ENCODE measurements around the gene PRRX2. TPM values are rescaled to one million over a fixed set of nuclear protein-coding genes. Genes with fewer than 3 reads are reported as not detected.
"Not testable (repeated sequence)": the region's sequence is repeated elsewhere in the genome, so short reads cannot be mapped to it uniquely, and the experiment has no call there.

PRRX2 gene
- total RNA-seq, 1 donor from 2014 or later: 5.6 TPM

DNA sequence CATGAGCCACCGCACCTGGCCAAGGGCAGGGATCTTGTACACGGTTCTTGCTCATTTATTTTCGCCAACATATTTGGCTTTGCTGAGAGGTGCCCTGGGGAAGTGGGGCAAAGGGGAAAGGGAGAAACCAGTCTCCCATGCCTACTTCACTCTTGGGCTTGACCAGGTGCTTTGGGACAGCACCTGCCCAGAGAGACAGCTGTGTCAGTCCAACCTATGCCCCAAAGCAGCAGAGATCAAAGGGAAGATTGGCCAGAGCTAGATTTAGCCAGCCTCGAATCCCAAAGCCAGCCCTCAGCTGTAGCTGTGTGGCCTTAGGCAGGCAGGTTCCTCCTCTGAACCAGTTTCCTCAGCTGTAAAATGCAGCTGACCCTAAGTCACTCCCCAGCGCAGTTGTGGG is 89.7 kb downstream of the PRRX2 start:
- Mint-ChIP-seq H3K4me3 (ENCODE audit: unreplicated experiment) (no peak overlapping the region), H3K36me3 (ENCODE audit: unreplicated experiment) (no peaks in the 10 kb centered on the region), H3K4me1 (ENCODE audit: unreplicated experiment) (peaks cover 27% of the 10 kb centered on the region), H3K9me3 (ENCODE audit: unreplicated experiment) (no peaks in the 10 kb centered on the region), H3K27ac (ENCODE audit: unreplicated experiment) (no peak overlapping the region), H3K27me3 (ENCODE audit: unreplicated experiment) (no peaks in the 10 kb centered on the region)
- DNase-seq (ENCODE audit: extremely low spot score, unreplicated experiment): no peak
- TF ChIP-seq, protein P1, sequence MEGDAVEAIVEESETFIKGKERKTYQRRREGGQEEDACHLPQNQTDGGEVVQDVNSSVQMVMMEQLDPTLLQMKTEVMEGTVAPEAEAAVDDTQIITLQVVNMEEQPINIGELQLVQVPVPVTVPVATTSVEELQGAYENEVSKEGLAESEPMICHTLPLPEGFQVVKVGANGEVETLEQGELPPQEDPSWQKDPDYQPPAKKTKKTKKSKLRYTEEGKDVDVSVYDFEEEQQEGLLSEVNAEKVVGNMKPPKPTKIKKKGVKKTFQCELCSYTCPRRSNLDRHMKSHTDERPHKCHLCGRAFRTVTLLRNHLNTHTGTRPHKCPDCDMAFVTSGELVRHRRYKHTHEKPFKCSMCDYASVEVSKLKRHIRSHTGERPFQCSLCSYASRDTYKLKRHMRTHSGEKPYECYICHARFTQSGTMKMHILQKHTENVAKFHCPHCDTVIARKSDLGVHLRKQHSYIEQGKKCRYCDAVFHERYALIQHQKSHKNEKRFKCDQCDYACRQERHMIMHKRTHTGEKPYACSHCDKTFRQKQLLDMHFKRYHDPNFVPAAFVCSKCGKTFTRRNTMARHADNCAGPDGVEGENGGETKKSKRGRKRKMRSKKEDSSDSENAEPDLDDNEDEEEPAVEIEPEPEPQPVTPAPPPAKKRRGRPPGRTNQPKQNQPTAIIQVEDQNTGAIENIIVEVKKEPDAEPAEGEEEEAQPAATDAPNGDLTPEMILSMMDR (IDR thresholded peaks at IDR 0.05): no peak

DNA sequence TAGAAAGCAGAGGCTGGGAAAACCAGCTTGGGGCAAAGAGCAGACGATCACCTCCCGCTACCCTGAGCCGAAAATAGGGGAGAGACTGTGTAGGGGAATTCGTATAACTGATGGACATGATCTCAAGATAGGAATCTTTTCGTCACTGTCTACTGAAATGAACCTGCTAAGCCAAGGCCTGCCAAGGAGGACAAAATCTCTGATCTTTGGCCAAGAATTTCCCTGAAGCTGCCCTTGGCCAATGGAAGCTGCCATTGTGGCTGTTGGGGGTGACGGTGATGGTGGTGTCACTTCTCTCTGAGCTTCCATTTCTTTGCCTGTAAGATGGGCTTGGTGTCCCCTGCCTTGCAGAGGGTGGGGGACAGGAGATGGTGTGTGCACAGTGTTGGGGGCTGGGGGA is 90.7 kb downstream of the PRRX2 start:
- Mint-ChIP-seq H3K9me3 (ENCODE audit: unreplicated experiment) (no peaks in the 10 kb centered on the region), H3K36me3 (ENCODE audit: unreplicated experiment) (no peaks in the 10 kb centered on the region), H3K27me3 (ENCODE audit: unreplicated experiment) (no peaks in the 10 kb centered on the region), H3K27ac (ENCODE audit: unreplicated experiment) (no peak overlapping the region), H3K4me3 (ENCODE audit: unreplicated experiment) (no peak overlapping the region), H3K4me1 (ENCODE audit: unreplicated experiment) (peaks cover 20% of the 10 kb centered on the region)
- DNase-seq (ENCODE audit: extremely low spot score, unreplicated experiment): no peak
- TF ChIP-seq, protein P1 (IDR thresholded peaks at IDR 0.05): no peak

DNA sequence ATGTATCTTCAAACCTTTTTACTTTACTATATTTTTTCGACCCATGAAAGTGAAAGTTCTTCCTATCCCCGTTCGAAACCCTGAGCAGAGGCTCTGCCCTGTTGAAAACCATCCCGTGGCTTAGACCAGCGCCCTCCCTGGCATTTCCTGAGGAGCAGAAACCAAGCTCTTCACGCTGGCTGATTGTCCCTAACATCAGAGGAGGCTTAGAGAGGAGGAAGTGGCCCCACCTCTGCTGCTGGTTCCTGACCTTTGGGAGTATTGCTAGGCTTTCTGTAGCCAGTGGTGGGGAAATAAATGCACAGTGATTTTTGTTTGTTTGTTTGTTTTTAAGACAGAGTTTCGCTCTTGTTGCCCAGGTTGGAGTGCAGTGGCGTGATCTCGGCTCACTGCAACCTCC is 91.6 kb downstream of the PRRX2 start:
- Mint-ChIP-seq H3K4me3 (ENCODE audit: unreplicated experiment) (no peak overlapping the region), H3K9me3 (ENCODE audit: unreplicated experiment) (no peaks in the 10 kb centered on the region), H3K4me1 (ENCODE audit: unreplicated experiment) (peaks cover 24% of the 10 kb centered on the region), H3K27me3 (ENCODE audit: unreplicated experiment) (no peaks in the 10 kb centered on the region), H3K27ac (ENCODE audit: unreplicated experiment) (no peak overlapping the region), H3K36me3 (ENCODE audit: unreplicated experiment) (no peaks in the 10 kb centered on the region)
- TF ChIP-seq, protein P1 (IDR thresholded peaks at IDR 0.05): no peak
- no peak for DNase-seq (ENCODE audit: extremely low spot score, unreplicated experiment)

DNA sequence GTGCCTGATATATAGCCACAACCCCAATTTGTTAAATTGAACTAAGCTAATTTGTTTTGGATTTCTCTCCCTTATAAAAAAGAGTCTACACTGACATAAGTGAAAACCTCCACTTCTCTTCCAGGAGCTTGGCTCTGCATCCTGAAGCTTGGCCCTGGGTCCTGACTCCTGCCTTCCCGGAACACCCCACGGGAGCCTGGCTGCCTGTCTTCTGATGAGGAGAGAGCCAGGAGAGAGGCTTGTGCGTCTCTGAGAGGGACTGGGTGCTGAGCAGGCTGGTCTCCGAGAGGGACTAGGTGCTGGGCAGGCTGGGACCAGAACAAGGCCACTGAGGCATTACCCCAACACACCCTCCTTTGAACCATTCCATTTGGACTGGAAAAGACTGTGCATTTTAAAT is 93.9 kb downstream of the PRRX2 start:
- no peaks in the 10 kb centered on the region for H3K9me3 Mint-ChIP-seq (ENCODE audit: unreplicated experiment)
- no peak overlapping the region for H3K27ac Mint-ChIP-seq (ENCODE audit: unreplicated experiment)
- H3K36me3 Mint-ChIP-seq (ENCODE audit: unreplicated experiment): no peaks in the 10 kb centered on the region
- no peak for DNase-seq (ENCODE audit: extremely low spot score, unreplicated experiment)
- H3K27me3 Mint-ChIP-seq (ENCODE audit: unreplicated experiment): no peaks in the 10 kb centered on the region
- H3K4me1 Mint-ChIP-seq (ENCODE audit: unreplicated experiment): peaks cover 29% of the 10 kb centered on the region
- no peak overlapping the region for H3K4me3 Mint-ChIP-seq (ENCODE audit: unreplicated experiment)
- TF ChIP-seq, protein P1 (IDR thresholded peaks at IDR 0.05): no peak

DNA sequence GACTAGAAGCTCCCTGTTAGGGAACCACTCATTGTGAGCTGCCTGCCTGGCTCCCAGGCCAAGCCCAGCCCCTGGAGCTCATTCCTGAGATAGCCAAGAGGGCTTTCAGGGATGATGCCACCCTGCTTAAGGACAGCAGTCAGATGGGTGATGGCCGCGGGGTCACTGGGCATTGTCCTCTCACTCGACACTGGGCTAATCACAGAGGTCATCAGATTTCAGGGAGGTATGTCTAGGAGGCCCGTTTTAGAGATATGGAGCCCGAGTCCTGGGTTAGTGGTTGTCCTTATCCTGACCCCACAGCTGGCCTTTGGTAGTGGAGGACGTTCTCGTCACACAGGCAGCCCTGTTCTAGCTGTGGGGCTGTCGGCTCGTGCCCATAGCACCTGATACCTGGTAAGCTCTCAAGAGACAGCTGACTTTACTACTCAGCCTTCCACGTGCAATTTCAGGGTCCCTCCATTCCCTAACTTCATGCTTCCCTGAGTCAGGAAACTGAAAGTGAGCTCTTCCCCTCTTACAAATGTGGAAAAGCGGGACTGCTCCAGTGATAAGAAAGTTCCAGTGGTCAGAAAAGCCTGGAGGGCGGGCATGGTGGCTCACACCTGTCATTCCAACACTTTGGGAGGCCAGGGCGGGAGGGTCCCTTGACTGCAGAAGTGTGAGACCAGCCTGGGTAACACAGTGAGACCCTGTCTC is 94.5 kb downstream of the PRRX2 start:
- TF ChIP-seq, protein P1 (IDR thresholded peaks at IDR 0.05): no peak
- Mint-ChIP-seq H3K27me3 (ENCODE audit: unreplicated experiment) (no peaks in the 10 kb centered on the region), H3K9me3 (ENCODE audit: unreplicated experiment) (no peaks in the 10 kb centered on the region), H3K27ac (ENCODE audit: unreplicated experiment) (no peak overlapping the region), H3K4me3 (ENCODE audit: unreplicated experiment) (no peak overlapping the region), H3K36me3 (ENCODE audit: unreplicated experiment) (no peaks in the 10 kb centered on the region), H3K4me1 (ENCODE audit: unreplicated experiment) (peaks cover 29% of the 10 kb centered on the region)
- no peak for DNase-seq (ENCODE audit: extremely low spot score, unreplicated experiment)

DNA sequence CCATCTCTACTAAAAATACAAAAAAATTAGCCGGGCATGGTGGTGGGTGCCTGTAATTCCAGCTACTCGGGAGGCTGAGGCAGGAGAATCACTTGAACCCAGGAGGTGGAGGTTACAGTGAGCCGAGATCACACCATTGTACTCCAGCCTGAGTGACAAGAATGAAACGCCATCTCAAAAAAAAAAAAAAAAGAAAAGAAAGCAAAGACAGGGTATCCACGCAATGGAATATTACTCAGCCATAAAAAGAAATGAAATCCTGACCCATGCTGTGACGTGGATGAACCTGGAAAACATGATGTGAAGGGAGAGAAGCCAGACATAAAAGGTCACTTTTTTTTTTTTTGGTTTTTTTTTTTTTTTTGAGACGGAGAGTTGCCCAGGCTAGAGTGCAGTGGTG is 95.3 kb downstream of the PRRX2 start:
- H3K4me1 Mint-ChIP-seq (ENCODE audit: unreplicated experiment): peaks cover 29% of the 10 kb centered on the region
- not testable (repeated sequence) for H3K9me3 Mint-ChIP-seq (ENCODE audit: unreplicated experiment); H3K36me3 Mint-ChIP-seq (ENCODE audit: unreplicated experiment); H3K4me3 Mint-ChIP-seq (ENCODE audit: unreplicated experiment); H3K27ac Mint-ChIP-seq (ENCODE audit: unreplicated experiment); DNase-seq (ENCODE audit: extremely low spot score, unreplicated experiment); H3K27me3 Mint-ChIP-seq (ENCODE audit: unreplicated experiment)

Measured in osteocyte (in vitro differentiated cells).